Coronary artery (tissue), 2 donors: ENCODE results near the gene ATP11A.

Source experiments
- DNase-seq: peaks from one replicate; pipeline ENCODE4 v3.0.0-alpha.2; 2017; ENCODE audit warnings: low spot score
- H3K27ac ChIP-seq, 2 donors: fragments of 200-600 bp; sonication (generic); one replicate each; pipeline ENCODE4 v1.5.1; 2016 to 2019
- H3K4me3 ChIP-seq: fragments of 200-600 bp; sonication (generic); 2 replicates; pipeline ENCODE4 v1.5.1; 2016; ENCODE audit warnings: mild to moderate bottlenecking, moderate library complexity
- CTCF ChIP-seq: fragments of 200-600 bp; sonication (generic); IDR thresholded peaks from one replicate; pipeline ENCODE4 v1.5.1; 2019; ENCODE audit warnings: antibody characterized with exemption

The ATP11A gene

GRCh38 chr13:112803422-112803821 lies 113.6 kb downstream of the ATP11A start:
- TF ChIP-seq CTCF: no peak
- Histone ChIP-seq H3K4me3 (no peak overlapping the region), H3K27ac (no peak overlapping the region)
- DNase-seq: no peak

GRCh38 chr13:112804374-112804773 lies 114.5 kb downstream of the ATP11A start:
- TF ChIP-seq CTCF: no peak
- Histone ChIP-seq H3K27ac (no peak overlapping the region), H3K4me3 (no peak overlapping the region)
- DNase-seq: no peak

- no peak for DNase-seq
These were observed 117.2 kb downstream of the ATP11A start for GRCh38 chr13:112806739-112807652.

GRCh38 chr13:112807653-112808376 lies 118.0 kb downstream of the ATP11A start:
- no peak overlapping the region for H3K27ac ChIP-seq
- TF ChIP-seq CTCF: no peak
- no peak for DNase-seq
- H3K4me3 ChIP-seq: no peak overlapping the region

More at GRCh38 chr13:112806739-112807652, 117.2 kb downstream of the ATP11A start:
- no peak for TF ChIP-seq CTCF
- Histone ChIP-seq H3K27ac (no peak overlapping the region), H3K4me3 (no peak overlapping the region)

- no peak for TF ChIP-seq CTCF
- Histone ChIP-seq H3K4me3 (no peak overlapping the region), H3K27ac (no peak overlapping the region)
- DNase-seq: no peak
These were observed 118.7 kb downstream of the ATP11A start for GRCh38 chr13:112808377-112809140.

GRCh38 chr13:112809332-112810315 lies 119.8 kb downstream of the ATP11A start:
- no peak for TF ChIP-seq CTCF
- Histone ChIP-seq H3K27ac (no peak overlapping the region), H3K4me3 (no peak overlapping the region)
- DNase-seq: no peak
